HEK293 (cell line): Measurements from ENCODE around the gene SPRN.

Experiments used
- CTCF ChIA-PET: fragments of 350-600 bp; formaldehyde crosslinking; extraction: SDS; loops from one replicate; lab custom pipeline; 2021; ENCODE audit warnings: antibody characterized with exemption; lab: Yijun Ruan, JAX
- POLR2A ChIA-PET: fragments of 300-600 bp; formaldehyde crosslinking; extraction: SDS; loops from one replicate; lab custom pipeline; 2020; ENCODE audit warnings: antibody characterized with exemption, inconsistent platforms; lab: Yijun Ruan, JAX
- H3K27ac ChIP-seq: fragments of 200-500 bp; sonication (Bioruptor generic); 2 replicates; pipeline ENCODE4 v1.5.1; 2014; ENCODE audit warnings: low read depth, low read length, control low read depth, inconsistent platforms; ENCODE audit errors: extremely low read depth
- H3K36me3 ChIP-seq, 2 experiments: fragments of 200-500 bp in 1 of 2; sonication (Bioruptor generic) in 1 of 2; 1 replicate in 1 of 2; 2 replicates in 1 of 2; pipeline ENCODE4 v1.5.1; 2014 to 2017; ENCODE audit warnings: inconsistent platforms in 2 of 2, low read length in 2 of 2; ENCODE audit not compliant: control insufficient read depth in 2 of 2, insufficient read depth in 1 of 2
- H3K4me1 ChIP-seq: fragments of 200-500 bp; sonication (Bioruptor generic); 2 replicates; pipeline ENCODE4 v1.5.1; 2014; ENCODE audit warnings: mild to moderate bottlenecking, low read length, inconsistent platforms; ENCODE audit not compliant: control insufficient read depth, insufficient read depth
- H3K4me3 ChIP-seq: 2 replicates; pipeline ENCODE4 v1.5.1; 2011; ENCODE audit warnings: low read depth, mild to moderate bottlenecking, control low read depth, low read length, moderate library complexity
- H3K9me3 ChIP-seq: fragments of 200-500 bp; sonication (Bioruptor generic); 2 replicates; pipeline ENCODE4 v1.5.1; 2014; ENCODE audit warnings: low read depth, low read length, inconsistent platforms; ENCODE audit not compliant: control insufficient read depth, insufficient read depth
- ATF2 ChIP-seq: fragments of 450-650 bp; formaldehyde crosslinking; IDR thresholded peaks from 2 replicates; pipeline ENCODE4 v1.5.1; 2016; ENCODE audit warnings: missing biosample characterization, missing genetic modification characterization, low read depth
- GLI4 ChIP-seq: fragments of 450-650 bp; formaldehyde crosslinking; IDR thresholded peaks from 2 replicates; pipeline ENCODE4 v1.5.1; 2016; ENCODE audit warnings: missing biosample characterization, missing genetic modification characterization
- HIC1 ChIP-seq: fragments of 450-650 bp; formaldehyde crosslinking; IDR thresholded peaks from 2 replicates; pipeline ENCODE4 v1.5.1; 2016; ENCODE audit warnings: missing biosample characterization, missing genetic modification characterization
- KLF7 ChIP-seq: fragments of 450-650 bp; formaldehyde crosslinking; IDR thresholded peaks from 2 replicates; pipeline ENCODE4 v1.5.1; 2016; ENCODE audit warnings: missing biosample characterization, missing genetic modification characterization, borderline replicate concordance
- OSR2 ChIP-seq: fragments of 450-650 bp; formaldehyde crosslinking; IDR thresholded peaks from 2 replicates; pipeline ENCODE4 v1.5.1; 2016; ENCODE audit warnings: missing biosample characterization, missing genetic modification characterization
- PRDM1 ChIP-seq: fragments of 450-650 bp; formaldehyde crosslinking; IDR thresholded peaks from 2 replicates; pipeline ENCODE4; 2016; ENCODE audit warnings: missing biosample characterization, missing genetic modification characterization
- REPIN1 ChIP-seq: fragments of 450-650 bp; formaldehyde crosslinking; IDR thresholded peaks from 2 replicates; pipeline ENCODE4 v1.5.1; 2017; ENCODE audit warnings: missing biosample characterization, missing genetic modification characterization, low read depth
- WT1 ChIP-seq: fragments of 450-650 bp; formaldehyde crosslinking; IDR thresholded peaks from 2 replicates; pipeline ENCODE4 v1.5.1; 2016; ENCODE audit warnings: missing biosample characterization, missing genetic modification characterization
- ZBTB20 ChIP-seq: fragments of 450-650 bp; formaldehyde crosslinking; IDR thresholded peaks from 2 replicates; pipeline ENCODE4 v1.5.1; 2016; ENCODE audit warnings: missing biosample characterization, missing genetic modification characterization
- ZBTB49 ChIP-seq: fragments of 450-650 bp; formaldehyde crosslinking; IDR thresholded peaks from 2 replicates; pipeline ENCODE4 v1.5.1; 2016; ENCODE audit warnings: missing biosample characterization, missing genetic modification characterization, low read depth
- ZNF148 ChIP-seq: fragments of 450-650 bp; formaldehyde crosslinking; IDR thresholded peaks from 2 replicates; pipeline ENCODE4 v1.5.0; 2017; ENCODE audit warnings: missing biosample characterization, missing genetic modification characterization, borderline replicate concordance
- ZNF174 ChIP-seq: fragments of 450-650 bp; formaldehyde crosslinking; IDR thresholded peaks from 2 replicates; pipeline ENCODE4 v1.5.0; 2017; ENCODE audit warnings: missing biosample characterization, mild to moderate bottlenecking, missing genetic modification characterization
- ZNF223 ChIP-seq: fragments of 450-650 bp; formaldehyde crosslinking; IDR thresholded peaks from 2 replicates; pipeline ENCODE4 v1.5.1; 2016; ENCODE audit warnings: missing biosample characterization, missing genetic modification characterization
- ZNF23 ChIP-seq: fragments of 450-650 bp; formaldehyde crosslinking; IDR thresholded peaks from 2 replicates; pipeline ENCODE4 v1.5.1; 2016; ENCODE audit warnings: missing biosample characterization, missing genetic modification characterization, borderline replicate concordance
- ZNF433 ChIP-seq: fragments of 450-650 bp; formaldehyde crosslinking; IDR thresholded peaks from 2 replicates; pipeline ENCODE4 v1.5.1; 2016; ENCODE audit warnings: missing biosample characterization, missing genetic modification characterization, low read depth
- ZNF514 ChIP-seq: fragments of 450-650 bp; formaldehyde crosslinking; IDR thresholded peaks from 2 replicates; pipeline ENCODE4 v1.5.1; 2016; ENCODE audit warnings: missing biosample characterization, missing genetic modification characterization
- ZNF558 ChIP-seq: fragments of 450-650 bp; formaldehyde crosslinking; IDR thresholded peaks from 2 replicates; pipeline ENCODE4 v1.5.1; 2016; ENCODE audit warnings: missing biosample characterization, missing genetic modification characterization
- ZNF585B ChIP-seq: fragments of 450-650 bp; formaldehyde crosslinking; IDR thresholded peaks from 2 replicates; pipeline ENCODE4 v1.5.1; 2016; ENCODE audit warnings: missing biosample characterization, missing genetic modification characterization
- ZNF623 ChIP-seq: fragments of 450-650 bp; formaldehyde crosslinking; IDR thresholded peaks from 2 replicates; pipeline ENCODE4 v1.5.1; 2016; ENCODE audit warnings: missing biosample characterization, missing genetic modification characterization
- ZNF777 ChIP-seq: fragments of 450-650 bp; formaldehyde crosslinking; IDR thresholded peaks from 2 replicates; pipeline ENCODE4 v1.5.1; 2017; ENCODE audit warnings: missing biosample characterization, missing genetic modification characterization, borderline replicate concordance
- ZSCAN23 ChIP-seq: fragments of 450-650 bp; formaldehyde crosslinking; IDR thresholded peaks from 2 replicates; pipeline ENCODE4 v1.5.1; 2016; ENCODE audit warnings: missing biosample characterization, missing genetic modification characterization

SPRN gene

GRCh38 chr10:133385214-133385613 is 39.2 kb downstream of the SPRN start:
- Histone ChIP-seq H3K9me3 (no peaks in the 10 kb centered on the region), H3K27ac (no peak overlapping the region), H3K4me1 (0 out of 2 replicates have a peak, but pooled peaks cover under 1% of the 10 kb centered on the region), H3K36me3 (peaks cover 0 to 7% of the 10 kb centered on the region in 2 experiments; a peak in 1 of 3 replicates), H3K4me3 (no peak overlapping the region)
- TF ChIP-seq ZBTB20 (tag by site-specific recombination): no peak
- no peak for TF ChIP-seq HIC1
- TF ChIP-seq ZNF514 (tag by site-specific recombination): no peak
- TF ChIP-seq ZNF433: no peak
- no peak for TF ChIP-seq ZNF23 (tag by site-specific recombination)
- no peak for TF ChIP-seq ZNF174 (tag by site-specific recombination)
- no peak for TF ChIP-seq OSR2 (tag by site-specific recombination)
- no peak for TF ChIP-seq ZSCAN23 (tag by site-specific recombination)
- POLR2A ChIA-PET: interaction anchor here (0.9 kb wide), 1 partner anchor 31 kb away, joined by 3 read pairs; no protein-coding TSS in a partner anchor
- CTCF ChIA-PET: no interaction called here

GRCh38 chr10:133384071-133384470 is 40.4 kb downstream of the SPRN start:
- no peak overlapping the region for H3K4me3 ChIP-seq
- no peak for TF ChIP-seq GLI4 (tag by site-specific recombination)
- no peak for TF ChIP-seq ATF2
- no peak for TF ChIP-seq ZNF558 (tag by site-specific recombination)
- TF ChIP-seq PRDM1: no peak
- no peak for TF ChIP-seq ZNF623 (tag by site-specific recombination)
- TF ChIP-seq HIC1: no peak
- no peak for TF ChIP-seq KLF7 (tag by site-specific recombination)
- TF ChIP-seq ZNF777 (tag by site-specific recombination): no peak
- TF ChIP-seq OSR2 (tag by site-specific recombination): no peak
- no peak for TF ChIP-seq ZNF148 (tag by site-specific recombination)
- TF ChIP-seq WT1 (tag by site-specific recombination): no peak
- no peak for TF ChIP-seq ZNF585B (tag by site-specific recombination)
- no peak for TF ChIP-seq ZBTB49
- TF ChIP-seq ZNF223: no peak
- no peak for TF ChIP-seq REPIN1 (tag by site-specific recombination)
- H3K4me1 ChIP-seq: no peaks in the 10 kb centered on the region
- H3K27ac ChIP-seq: no peak overlapping the region
- ChIA-PET CTCF (no interaction called here), POLR2A (interaction anchor here (0.9 kb wide), 1 partner anchor 30 kb away, joined by 3 read pairs; no protein-coding TSS in a partner anchor)
- no peaks in the 10 kb centered on the region for H3K9me3 ChIP-seq
- peaks cover 0 to 7% of the 10 kb centered on the region in 2 experiments; a peak in 1 of 3 replicates for H3K36me3 ChIP-seq
